Renal pelvis (tissue), 4 donors: Measurements from ENCODE around the gene DHRS2. TPM values are rescaled to one million over a fixed set of nuclear protein-coding genes. Genes with fewer than 3 reads are reported as not detected.
A peak's percentile ranks its signal among the peaks of the same experiment; 100 is the strongest.
"Not testable (repeated sequence)": the region's sequence is repeated elsewhere in the genome, so short reads cannot be mapped to it uniquely, and the experiment has no call there.

Experiments
- DNase-seq: peaks from one replicate; pipeline ENCODE4 v3.0.0-alpha.2; 2013
- polyA plus RNA-seq, 3 donors: library from polyadenylated mRNA; unstranded; fragments of 120-200 nt; gene quantifications; one replicate each; pipeline ENCODE4 v1.2.1, GENCODE V29; 2013; ENCODE audit not compliant: insufficient read length in 3 of 3

DHRS2 gene
- polyA plus RNA-seq, 3 donors = 50.5 to 67.2 (median 62.0) TPM

DNA sequence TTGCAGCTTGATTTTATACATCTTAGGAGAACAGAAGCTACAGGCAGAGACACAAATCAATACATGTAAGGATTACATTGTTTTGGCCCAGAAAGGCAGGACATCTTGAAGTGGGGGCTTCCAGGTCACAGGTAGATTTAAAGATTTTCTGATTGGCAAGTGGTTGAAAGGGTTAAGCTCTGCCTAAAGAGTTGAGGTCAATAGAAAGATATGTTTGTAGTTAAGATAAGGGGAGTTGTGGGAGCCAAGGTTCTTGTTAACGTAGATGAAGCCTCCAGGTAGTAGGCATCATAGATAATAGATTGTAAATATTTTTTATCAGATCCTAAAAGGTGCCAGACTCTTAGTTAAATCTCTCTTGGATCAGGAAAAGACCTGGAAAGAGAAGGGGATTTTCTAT, 5.5 kb upstream of the DHRS2 start:
- DNase-seq = no peak

DNA sequence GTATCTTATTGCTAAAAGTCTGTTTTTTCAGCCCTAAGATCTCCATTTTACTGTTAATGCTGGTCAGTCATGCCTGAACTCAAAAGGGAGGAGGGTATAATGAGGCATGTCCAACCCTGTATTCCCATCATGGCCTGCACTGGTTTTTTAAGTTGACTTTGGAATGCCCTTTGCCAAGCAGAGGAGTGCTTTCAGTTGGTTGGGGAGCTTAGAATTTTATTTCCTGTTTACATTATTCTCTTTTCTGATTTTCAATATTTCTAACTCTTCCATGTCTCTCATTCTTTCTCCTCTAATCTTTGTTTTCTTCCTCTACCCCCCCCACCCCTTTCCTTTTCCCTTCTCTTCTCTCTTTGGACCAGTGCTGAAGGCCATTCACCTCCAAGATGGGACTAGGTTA, 4.9 kb upstream of the DHRS2 start:
- no peak for DNase-seq

DNA sequence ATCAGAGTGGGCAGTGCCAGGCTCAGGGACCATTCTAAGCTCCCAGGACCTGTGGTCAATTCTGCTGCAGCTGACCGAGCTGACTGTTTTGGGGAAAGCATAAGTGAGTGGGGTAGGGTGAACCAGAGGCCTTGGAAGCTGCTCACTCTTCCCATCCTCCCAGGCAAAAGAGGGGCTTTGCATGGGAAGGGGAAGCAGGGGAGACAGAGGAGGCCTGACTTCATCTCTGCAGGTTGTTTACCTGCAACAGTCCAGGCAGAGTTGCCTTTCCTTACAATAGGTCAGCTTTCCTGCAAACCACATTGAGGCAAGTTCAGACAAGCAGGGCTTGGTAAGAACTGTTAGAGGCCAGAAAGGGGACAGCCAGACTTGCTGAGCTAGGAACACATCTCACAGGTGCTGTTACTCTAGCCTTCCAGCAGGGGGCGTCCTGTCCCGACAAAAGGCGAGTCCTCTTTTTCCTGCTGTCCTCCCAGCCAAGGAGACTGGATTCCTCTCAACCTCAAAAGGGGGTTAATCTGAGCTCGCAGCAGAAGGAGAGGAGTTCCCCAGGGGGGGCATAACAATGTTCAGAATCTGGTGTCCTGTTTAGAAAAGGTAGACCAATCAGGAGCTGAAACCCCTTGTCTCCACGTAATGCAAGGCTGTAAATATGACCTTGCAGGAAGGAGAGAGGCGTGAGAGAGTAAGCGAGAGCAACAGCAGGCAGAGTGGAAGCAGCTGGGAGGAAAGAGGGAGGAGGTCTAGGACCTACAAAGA, 4.3 kb upstream of the DHRS2 start:
- DNase-seq = peak; percentile 90

DNA sequence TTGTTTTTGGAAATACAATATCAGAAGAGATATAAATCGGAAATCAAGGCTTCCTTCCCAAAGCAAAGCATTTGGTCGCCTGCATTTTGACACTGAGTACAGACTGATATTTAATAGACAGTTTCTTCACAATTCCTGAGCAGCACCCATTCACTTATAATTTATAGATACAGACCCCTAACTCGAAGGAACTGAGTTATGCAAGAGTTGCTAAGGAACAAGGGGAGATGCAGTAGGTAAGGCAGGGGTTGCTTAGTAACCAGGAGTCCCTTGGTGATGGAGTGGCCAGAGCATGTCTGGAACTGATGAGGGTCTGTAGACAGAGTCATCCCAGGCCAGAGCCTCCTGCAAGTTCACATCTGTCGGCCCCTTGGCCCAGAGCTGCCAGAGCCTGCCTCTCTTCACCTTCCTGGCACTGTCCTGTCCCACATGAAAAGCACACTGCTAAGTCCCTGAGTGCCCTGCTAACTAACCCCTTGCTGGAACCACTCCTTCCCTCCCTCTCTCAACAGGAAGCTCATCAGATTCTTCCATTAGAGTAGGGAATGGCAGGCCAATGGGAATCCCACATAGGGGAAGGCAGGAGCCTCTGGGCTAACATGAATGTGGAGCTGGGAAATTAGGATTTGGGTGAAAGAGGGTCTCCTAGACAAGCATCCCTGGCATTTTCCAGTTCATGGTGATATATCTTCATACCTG, 3.6 kb upstream of the DHRS2 start:
- no peak for DNase-seq

DNA sequence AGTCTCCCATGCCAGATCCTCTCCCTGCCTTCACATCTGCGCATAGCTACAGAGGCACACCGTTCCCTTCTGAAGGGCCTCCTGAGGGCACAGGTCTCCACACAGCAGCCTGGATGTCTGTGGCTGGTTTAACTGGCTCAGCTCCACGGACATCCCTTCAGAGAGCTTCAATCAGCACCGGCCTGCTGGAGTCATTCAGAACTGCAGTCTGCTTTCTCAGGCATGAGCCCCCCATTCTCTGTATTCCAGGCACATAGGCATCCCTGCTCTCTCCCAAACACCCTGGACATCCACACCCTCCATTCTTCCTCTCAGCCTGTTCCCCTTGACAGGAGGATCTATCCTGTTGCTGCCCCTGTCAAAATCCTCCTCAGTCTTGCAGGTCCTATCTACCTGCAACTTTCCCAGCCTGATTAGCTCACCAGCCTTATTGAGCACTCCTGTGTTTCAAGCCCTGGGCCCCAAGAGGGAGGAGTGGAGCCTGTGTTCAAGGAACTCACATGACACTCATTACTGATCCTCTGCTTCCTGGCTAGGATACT, 2.9 kb upstream of the DHRS2 start:
- DNase-seq = no peak

DNA sequence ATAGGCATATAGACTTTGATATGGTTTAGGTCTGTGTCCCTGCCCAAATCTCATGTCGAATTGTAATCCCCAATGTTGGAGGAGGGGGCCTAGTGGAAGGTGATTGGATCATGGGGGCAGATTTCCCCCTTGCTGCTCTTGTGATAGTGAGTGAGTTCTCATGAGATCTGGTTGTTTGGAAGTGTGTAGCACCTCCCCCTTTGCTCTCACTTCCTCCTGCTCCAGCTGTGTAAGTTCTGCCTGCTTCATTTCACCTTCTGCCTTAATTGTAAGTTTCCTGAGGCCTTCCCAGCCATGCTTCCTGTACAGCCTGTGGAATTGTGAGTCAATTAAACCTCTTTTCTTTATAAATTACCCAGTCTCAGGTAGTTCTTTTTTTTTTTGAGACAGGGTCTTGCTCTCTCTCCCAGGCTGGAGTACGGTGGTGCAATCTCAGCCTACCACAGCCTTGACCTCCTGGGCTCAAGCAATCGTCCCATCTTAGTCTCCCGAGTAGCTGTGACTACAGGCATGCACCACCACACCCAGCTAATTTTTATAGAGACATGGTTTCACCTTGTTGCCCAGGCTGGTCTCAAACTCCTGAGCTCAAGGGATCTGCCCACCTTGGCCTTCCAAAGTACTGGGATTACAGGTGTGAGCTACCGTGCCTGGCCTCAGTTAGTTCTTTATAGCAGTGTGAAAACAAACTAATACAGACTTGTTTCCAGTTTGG, 1.3 kb upstream of the DHRS2 start:
- DNase-seq = not testable (repeated sequence)

DNA sequence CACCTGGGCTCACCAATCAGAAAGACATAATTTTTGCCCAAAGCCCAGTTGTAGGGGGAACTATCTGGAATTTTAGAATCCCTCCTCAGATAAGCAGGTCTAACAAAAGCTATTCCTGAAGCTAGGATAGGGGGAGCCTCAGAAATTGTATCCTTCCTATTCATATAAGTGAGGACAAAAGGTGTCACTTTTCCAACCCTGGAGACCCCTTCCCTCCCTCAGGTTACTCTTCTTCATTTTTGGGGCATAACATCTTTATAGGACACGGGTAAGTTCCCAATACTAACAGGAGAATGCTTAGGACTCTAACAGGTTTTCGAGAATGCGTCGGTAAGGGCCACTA, 1.1 kb downstream of the DHRS2 start:
- DNase-seq = not testable (repeated sequence)

DNA sequence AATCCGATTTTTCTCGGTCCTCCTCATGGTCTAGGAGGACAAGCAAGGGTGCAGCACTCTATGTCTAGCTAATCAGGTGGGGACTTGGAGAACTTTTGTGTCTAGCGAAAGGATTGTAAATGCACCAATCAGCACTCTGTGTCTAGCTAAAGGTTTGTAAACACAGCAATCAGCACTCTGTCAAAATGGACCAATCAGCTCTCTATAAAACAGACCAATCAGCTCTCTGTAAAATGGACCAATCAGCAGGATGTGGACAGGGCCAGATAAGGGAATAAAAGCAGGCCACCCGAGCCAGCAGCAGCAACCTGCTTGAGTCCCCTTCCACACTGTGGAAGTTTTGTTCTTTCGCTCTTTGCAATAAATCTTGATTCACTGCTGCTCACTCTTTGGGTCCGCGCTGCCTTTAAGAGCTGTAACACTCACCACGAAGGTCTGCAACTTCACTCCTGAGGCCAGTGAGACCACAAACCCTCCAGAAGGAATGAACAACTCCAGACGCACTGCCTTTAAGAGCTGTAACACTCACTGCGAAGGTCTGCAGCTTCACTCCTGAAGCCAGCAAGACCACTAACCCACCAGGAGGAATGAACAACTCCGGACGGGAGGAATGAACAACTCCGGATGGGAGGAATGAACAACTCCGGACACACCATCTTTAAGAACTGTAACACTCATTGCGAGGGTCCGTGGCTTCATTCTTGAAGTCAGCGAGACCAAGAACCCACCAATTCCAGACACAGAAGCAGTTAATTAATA, 1.7 kb downstream of the DHRS2 start:
- DNase-seq = not testable (repeated sequence)

DNA sequence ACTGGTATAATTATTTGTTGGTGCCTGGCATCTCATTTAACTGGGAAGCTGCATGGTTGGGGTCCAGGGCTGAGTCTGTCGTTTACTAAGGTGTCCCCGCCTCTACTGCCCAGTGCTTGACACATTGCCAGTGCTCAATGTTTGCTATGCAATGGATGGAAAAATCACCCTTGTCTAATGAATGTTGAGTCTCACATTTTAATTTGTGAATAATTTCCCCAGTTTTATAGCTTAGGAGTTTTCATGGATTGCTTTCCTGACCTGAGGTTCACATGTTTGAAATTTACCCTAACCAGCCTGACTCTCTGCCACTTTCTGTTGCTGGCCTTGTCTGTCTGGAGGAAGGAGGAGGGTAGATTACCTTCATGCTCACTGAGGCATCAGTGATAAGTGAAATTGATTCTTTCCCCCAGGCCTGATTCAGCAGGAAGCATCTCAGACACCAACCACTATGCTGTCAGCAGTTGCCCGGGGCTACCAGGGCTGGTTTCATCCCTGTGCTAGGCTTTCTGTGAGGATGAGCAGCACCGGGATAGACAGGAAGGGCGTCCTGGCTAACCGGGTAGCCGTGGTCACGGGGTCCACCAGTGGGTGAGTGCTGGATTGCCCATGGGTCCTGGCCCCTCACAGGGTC, 2.4 kb downstream of the DHRS2 start:
- DNase-seq = no peak

DNA sequence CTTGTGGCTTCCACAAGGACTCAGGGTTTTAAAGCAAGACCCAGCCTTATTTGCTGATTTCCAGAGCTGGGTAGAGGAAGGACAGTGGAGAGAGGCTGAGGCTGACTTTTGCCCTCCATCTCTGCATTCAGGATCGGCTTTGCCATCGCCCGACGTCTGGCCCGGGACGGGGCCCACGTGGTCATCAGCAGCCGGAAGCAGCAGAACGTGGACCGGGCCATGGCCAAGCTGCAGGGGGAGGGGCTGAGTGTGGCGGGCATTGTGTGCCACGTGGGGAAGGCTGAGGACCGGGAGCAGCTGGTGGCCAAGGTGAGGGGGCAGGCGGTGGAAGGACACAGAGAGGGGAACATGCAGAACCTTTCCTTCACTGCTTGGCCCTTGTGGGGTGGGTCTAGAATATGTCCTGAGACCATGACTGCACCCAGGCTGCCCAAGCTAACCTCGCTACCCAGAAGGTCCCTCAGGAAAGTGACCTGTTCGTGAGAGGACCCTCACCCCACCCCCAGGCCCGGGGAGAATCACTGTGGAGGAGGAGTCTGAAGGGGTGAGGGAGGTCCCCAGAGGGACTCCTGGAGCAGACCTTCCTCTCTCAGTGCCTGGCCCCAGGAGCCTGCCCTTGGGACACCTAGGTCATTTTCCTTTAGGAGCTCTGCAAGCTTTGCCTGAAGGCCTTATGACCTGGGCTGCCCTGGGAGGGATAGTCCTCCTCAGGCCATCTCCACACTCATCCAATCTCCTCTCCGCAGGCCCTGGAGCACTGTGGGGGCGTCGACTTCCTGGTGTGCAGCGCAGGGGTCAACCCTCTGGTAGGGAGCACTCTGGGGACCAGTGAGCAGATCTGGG, 3.1 kb downstream of the DHRS2 start:
- no peak for DNase-seq

DNA sequence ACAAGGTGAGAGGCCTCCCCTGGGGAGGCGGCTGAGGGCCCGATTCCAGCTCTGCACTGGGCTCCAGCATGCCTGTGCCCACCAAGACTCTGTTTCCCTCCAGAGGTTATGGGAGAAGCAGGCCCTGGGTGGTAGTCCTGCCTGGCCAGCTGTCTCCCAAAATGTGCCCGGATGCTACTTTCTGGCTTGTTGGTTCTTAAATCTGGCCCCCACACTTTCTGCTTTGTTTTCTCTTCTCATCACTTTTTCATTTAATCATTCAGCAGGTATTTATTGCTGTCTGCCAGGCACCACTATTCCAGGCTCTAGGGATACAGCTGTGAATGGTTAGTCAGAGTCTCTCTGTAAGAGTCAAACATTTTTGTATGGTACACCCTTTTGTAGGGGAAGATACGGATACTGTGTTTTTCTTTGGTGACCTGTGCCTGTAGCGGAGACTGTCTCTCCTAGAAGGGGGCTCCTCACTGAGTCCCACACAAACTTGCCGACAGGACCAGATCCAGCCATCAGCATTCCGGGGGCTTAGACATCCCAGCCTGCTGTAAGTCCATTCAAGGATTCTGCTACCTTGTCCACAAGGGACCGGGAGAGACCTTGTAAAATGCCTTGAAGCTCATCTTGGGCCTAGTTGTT, 3.8 kb downstream of the DHRS2 start:
- no peak for DNase-seq

DNA sequence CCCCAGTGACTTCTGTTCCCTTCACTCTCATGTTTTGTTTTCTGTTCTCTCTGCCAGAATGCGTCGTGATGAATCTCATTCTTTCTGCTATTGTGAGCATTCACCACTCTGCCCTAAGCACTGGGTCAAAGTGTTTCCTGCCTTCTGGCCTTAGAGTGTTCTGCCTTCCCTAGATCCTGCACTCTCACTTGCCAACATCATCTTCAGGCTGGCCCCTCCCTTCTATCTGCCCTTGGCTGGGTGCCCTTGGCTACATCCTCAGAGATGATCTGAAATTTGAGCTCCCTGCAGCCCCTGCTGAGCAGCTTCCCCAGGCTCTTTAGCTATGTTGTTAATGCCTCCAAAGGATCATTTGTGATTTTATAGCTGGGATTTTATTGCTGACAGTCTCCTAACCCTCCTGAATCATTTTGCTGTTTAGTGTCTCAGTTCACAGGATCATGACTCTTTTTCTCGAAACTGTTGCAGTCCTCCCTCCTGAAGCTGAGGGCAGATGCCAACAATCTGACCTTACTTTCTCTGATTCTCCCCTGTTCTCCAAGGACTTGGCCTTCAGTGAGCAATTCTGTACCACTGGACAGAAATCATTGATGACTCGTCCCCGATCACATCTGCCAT, 4.5 kb downstream of the DHRS2 start:
- peak; percentile 69 for DNase-seq

DNA sequence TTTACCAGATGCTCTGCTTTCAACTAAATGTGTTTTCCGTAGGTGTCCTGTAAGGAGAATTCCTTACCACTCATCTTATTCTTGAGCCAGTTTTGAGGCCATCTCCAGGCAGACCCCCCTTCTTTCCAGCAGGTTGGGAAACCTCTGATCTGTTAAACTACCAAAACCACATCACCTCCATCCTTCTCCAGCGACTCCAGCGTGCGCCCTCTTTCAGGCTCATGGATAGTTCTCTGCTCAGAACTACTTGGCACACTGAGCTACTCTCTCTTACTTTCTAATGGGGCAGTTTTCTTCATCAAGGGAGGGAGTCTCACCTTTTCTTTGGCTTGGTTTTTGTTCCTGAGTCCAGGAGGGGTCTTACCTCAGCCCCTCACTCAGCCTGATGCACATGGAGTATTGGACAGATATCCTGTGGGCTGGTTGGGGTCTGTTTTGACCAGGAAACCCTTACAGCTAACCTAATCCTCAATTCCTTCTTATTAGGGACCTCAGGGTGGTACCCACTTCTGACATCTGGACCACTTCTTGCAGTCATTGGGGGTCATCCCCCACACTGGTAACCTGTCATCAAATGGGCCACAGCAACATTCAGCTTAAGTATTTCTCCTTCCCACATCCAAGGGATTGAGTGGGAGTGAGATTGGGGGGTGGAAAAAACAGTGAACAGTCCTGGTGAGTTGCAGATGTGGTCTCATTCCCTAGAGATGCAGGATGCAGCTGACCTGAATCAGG, 5.2 kb downstream of the DHRS2 start:
- no peak for DNase-seq

DNA sequence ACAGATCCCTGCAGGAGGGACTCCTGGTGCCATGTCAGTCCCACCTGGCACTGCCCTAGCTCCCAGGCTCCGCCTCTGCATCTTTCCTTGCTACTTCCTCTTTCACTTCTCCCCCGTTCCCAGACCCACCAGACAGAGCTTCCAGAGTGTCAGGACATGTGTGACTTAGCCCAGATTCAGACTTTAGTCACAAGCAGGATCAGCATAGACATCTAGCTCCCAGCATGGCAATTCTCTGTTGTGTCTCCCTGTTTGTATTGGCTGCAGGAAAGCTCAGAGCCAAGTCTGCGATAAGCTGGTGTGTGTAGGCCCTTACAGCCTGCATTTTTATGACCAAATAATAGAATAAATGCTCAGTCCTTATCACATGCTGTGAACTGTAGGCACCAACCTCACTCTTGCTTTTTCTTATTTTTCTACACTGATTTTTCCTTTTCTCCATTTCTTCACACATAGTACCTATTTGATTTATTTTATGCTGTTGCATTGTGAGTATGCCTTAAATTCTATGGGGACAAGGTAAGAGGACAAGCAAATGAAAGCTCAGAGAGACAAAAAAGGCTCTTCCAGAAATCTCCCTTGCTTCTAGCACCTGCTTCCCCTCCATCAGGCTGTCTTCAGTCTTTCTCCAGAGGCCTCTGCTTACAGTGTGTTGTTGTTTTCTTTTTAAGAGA, 5.9 kb downstream of the DHRS2 start:
- DNase-seq = no peak

DNA sequence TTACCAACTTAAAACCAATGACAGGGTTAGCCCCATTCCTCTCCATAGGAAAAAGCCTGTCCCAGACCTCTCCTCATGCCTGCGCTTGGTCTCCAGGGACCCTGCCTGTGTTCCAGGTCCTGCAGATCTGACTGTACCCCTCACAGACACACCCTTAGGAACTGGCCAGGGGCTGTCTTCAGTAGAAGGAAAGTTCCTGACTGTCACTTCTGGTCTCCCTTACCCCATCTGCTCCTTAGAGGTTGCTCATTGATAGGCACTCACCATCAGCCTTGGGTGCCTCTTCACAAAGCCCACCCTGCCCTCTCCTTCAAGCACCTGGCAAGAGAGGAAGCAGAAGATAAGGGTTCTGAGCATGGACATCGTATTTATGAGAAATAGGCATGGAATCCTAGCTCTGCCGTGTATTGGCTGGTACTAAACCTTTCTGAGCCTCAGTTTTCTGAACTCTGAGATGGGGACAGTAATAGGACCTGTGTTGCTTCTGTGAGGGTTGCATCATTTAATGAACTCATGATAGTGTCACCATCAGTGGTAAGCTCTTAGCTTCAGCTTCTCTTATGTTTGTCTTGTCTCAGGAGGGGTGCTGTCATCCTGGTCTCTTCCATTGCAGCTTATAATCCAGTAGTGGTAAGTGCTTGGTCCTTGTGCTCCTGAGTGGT, 7.5 kb downstream of the DHRS2 start:
- no peak for DNase-seq

DNA sequence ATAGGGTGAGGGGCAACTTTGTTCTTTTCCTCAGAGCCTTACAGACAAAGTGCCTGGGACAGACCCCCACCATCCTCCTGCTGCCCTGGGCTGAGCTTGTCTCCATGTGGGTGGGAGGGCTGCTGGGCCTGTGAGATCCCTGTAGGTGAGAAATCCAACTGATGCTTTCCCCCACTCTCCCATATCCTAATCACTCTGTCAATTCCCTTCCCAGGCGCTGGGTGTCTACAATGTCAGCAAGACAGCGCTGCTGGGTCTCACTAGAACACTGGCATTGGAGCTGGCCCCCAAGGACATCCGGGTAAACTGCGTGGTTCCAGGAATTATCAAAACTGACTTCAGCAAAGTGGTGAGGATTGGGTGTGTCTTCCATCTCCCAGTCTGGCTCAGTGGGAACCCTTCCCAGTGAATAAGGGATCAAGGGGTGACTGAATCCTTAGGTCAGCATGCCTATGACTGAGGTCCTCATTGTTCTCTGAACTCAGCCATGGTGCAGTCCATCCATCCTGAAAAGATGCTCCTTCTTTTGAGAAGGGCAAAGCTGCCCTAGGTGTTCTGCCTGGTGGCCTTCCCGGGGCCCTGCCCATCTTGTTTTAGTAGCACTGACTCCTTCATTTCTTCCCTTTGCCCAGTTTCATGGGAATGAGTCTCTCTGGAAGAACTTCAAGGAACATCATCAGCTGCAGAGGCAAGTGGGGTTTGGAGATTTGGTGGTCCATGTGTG, 8.2 kb downstream of the DHRS2 start:
- DNase-seq = no peak

DNA sequence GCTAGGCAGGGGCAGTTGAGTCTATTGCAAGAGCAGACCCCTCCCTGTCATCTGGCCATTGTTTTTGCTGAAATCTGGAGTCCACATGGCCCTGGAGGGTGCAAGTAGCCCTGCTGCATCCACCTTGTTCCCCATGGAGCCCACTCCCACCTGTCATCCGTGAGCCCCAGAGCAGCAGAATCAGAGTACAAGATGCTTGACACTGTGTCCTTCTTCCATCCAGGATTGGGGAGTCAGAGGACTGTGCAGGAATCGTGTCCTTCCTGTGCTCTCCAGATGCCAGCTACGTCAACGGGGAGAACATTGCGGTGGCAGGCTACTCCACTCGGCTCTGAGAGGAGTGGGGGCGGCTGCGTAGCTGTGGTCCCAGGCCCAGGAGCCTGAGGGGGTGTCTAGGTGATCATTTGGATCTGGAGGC, 8.8 kb downstream of the DHRS2 start:
- DNase-seq = no peak
